ENCODE data around the gene ZNF823.
A peak's percentile ranks its signal among the peaks of the same experiment; 100 is the strongest.

The ZNF823 gene

DNA sequence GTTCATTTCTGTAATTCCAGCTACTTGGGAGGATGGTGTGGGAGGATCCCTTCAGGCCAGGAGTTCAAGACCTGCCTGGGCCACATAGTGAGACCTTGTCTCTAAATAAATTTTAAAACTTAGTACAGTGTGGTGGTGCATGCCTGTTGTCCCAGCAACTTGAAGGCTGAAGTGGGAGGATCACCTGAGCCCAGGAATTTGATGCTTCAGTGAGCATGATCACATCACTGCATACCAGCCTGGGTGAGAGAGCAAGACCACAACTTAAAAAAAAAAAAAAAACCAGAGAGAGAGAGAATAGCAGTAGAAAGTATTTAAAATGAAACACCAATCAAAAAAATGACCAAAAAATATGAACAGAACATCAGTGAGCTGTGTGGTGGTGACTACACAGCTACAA is 7.1 kb upstream of the ZNF823 start:
- H3K27ac ChIP-seq, result no peak overlapping the region
- H3K4me3 ChIP-seq, result no peak overlapping the region

DNA sequence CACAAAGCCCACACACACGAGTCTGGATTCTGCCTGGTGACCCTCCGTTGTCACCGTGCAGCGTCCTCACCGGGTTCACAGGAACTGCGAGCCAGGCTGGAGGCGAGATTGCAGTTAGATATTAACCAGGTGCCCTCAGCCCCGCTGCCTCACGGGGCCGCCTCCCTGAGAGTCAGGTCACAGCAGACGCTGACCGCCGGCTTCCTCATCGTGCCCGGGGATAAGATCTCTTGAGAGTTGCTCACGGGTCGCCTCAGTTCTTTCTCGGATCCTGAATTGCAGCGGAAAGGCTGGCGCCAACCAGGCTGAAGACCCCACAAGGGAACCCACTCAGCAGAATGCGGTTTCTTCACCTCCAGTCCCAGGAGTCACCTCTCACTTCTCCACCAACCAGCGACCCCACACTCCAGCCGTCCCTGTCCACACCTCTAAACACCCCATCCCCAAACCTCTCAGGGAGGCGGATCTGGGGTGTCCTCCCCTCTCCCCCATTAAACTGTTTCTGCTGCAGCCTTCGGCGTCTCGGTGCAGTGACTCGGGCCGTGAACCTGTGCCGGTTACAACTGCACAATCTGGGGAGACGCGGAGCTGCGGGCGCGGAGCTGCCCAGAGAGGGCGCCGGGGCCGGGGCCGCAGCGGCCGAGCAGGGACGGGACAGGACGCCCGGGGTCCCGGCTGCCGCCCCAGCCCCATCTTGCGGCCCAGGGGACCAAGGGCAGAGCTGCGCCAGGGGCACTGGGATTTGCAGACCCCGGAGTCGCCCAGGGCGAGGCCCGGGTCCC is 591 bp downstream of the ZNF823 start:
- H3K27ac ChIP-seq, result peak overlapping the region; percentile 72 to 97 (median 88)

DNA sequence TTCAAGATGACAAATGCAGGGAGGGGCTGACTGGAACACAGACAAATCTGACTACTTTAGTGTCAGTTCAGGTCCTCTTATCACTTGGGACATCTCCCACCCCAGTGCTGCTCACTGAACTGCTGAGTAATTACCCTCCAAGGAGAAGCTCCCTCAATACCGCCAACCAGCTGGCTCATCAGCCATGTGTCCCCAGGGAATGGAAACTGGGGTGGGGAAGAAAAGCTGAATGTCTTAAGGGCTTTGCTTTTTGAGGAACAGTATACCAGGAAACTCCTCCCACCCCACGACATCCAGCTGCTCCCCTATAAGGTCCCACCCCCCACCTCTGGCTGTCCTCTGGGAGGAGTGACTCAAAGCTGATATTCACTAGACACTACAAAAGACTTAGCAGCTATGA is 2.0 kb downstream of the ZNF823 start:
- Histone ChIP-seq H3K27ac (peak overlapping the region in 1 of 21 experiments; percentile 32), H3K4me3 (no peak overlapping the region)

More for the DNA sequence above, 591 bp downstream of the ZNF823 start:
- peak overlapping the region; percentile 65 to 99 (median 90) for H3K4me3 ChIP-seq

DNA sequence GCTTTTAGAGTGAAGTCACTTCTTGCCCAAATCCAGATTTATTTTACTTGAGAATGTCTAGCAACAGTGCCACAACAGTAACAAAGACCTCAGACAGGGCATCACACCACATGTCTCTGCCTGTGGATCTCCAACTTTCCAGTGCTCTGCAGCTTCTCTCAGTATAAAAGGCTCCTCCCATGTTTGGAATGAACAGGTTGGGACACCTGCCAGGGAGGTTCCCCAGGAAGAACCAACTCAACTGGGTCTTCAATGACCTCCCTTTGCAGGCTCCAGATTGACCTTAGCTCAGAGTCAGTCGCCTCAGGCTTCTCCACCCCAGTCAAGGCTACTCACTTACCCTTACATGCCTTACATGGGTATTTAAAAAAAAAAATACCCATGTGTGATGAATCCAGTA is 3.4 kb downstream of the ZNF823 start:
- no peak overlapping the region for H3K4me3 ChIP-seq

DNA sequence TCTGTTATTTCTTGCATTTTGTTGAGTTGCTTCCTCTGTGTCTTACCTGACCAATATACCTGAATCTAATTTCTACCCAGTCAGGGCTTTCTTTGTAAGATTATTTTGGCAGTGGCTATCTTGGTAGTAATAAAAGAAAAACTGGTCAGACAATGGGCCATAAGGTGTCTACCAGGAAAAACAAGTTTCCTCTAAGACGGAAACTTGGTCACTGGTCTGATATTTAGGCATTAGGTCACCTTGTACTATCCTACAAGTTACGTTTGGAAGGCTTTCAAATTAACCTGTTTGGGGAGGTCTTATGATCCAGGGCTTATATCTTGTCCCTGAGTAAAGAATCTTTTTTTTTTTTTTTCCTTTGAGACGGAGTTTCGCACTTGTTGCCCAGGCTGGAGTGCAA is 9.2 kb downstream of the ZNF823 start:
- H3K27ac ChIP-seq, result no peak overlapping the region
- H3K4me3 ChIP-seq, result no peak overlapping the region

More for the DNA sequence above, 3.4 kb downstream of the ZNF823 start:
- no peak overlapping the region for H3K27ac ChIP-seq

DNA sequence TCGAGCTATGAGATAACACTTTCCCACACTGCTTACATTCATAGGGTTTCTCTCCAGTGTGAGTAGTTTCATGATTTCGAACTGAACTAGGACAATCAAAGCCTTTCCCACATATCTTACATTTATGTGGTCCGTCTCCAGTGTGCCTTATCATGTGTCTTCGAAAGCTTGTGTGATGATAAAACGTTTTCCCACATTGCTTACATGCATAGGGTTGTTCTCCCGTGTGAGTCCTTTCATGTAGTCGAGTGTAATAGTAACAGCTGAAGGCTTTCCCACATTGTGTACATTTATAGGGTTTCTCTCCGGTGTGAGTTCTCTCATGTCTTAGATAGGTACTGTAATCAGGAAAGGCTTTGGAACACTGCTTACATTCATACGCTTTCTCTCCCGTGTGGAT is 16.3 kb downstream of the ZNF823 start:
- no peak overlapping the region for H3K4me3 ChIP-seq
- H3K27ac ChIP-seq, result no peak overlapping the region

DNA sequence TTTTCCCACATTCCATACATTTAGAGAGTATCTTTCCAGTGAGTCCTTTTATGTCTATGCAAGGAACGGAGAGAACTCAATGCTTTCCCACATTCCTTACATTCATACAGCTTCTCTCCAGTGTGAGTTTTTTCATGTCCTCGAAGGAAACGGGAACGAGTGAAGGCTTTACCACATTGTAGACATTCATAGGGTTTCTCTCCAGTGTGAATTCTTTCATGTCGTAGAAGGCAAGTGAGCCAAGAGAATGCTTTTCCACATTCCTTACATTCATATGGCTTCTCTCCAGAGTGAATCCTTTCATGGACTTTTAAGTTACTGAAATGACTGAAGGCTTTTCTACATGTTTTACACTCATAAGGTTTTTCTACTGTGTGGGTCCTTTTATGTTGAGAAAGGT is 17.1 kb downstream of the ZNF823 start:
- H3K4me3 ChIP-seq, result no peak overlapping the region

DNA sequence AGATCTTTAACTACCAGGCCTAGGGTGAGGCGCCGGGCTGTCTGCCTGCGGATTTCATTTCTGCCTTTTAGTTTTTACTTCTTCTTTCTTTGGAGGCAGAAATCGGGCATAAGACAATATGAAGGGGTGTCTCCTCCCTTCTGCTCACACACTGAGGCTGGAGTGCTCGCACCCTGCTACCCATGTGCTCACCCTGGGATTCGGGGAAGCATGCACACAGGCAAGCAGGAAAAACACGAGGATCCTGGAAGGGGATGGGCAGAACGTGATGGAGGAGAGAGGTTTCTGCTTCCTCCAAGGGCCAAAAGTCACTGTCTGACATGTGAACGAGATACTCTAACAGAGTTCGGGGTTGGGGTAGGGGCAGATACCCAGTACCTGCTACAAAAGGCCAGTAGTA is 28.4 kb downstream of the ZNF823 start:
- no peak overlapping the region for H3K27ac ChIP-seq
- no peak overlapping the region for H3K4me3 ChIP-seq

More for the DNA sequence above, 17.1 kb downstream of the ZNF823 start:
- no peak overlapping the region for H3K27ac ChIP-seq

DNA sequence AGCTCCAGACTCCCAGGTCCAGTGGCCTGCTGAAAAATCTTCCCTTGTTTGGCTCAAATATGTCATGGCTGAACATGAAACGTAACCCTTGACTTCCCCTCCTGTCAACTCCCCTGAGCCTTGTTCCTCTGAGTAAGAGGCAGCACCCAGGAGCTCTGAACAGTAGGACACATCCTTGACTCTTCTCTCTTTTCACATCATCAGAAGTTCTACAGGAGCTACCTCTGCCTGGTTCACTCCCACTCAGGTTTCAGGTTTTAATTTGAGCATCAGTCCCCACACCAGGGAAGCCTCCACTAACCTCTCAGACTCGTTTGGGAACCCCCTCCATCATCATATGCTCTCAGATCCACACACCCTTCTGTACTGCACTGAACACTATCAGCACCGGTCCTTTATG is 30.3 kb downstream of the ZNF823 start:
- no peak overlapping the region for H3K27ac ChIP-seq

DNA sequence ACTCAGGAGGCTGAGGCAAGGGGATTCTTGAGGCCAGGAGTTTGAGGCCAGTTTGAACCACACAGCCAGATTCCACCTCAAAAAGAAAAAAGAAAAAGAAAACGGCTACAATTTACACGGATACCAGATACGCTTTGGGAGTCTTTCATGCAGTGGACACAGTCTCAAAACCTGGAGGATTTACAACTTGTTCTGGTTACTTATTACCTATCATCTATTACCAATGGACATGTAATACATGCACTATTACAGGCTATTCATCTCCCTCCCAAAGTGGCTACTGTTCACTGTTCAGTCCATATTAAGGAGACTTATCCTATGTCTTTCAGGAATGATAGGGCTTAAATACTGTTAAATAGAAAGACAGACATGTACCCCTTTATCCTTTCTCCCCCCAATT is 33.3 kb downstream of the ZNF823 start:
- H3K4me3 ChIP-seq, result no peak overlapping the region
- no peak overlapping the region for H3K27ac ChIP-seq

More for the DNA sequence above, 30.3 kb downstream of the ZNF823 start:
- H3K4me3 ChIP-seq, result no peak overlapping the region

DNA sequence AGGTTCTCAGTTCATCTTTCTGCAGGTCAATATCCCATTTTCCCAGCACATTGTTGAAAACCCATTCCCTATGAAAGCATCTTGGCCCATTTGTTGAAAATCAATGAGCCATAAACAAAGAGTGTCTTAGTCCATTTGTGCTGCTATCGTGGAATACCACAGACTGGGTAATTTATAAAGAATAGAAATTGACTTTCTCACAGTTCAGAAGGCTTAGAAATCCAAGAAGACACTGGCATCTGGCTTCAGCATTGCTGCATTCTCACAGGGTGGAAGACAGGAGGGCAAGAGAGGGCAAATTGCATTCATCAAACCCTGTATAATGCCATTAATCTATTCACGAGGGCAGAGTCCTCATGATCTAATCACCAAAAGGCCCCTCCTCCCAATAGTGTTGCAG is 34.1 kb downstream of the ZNF823 start:
- Histone ChIP-seq H3K4me3 (no peak overlapping the region), H3K27ac (no peak overlapping the region)

DNA sequence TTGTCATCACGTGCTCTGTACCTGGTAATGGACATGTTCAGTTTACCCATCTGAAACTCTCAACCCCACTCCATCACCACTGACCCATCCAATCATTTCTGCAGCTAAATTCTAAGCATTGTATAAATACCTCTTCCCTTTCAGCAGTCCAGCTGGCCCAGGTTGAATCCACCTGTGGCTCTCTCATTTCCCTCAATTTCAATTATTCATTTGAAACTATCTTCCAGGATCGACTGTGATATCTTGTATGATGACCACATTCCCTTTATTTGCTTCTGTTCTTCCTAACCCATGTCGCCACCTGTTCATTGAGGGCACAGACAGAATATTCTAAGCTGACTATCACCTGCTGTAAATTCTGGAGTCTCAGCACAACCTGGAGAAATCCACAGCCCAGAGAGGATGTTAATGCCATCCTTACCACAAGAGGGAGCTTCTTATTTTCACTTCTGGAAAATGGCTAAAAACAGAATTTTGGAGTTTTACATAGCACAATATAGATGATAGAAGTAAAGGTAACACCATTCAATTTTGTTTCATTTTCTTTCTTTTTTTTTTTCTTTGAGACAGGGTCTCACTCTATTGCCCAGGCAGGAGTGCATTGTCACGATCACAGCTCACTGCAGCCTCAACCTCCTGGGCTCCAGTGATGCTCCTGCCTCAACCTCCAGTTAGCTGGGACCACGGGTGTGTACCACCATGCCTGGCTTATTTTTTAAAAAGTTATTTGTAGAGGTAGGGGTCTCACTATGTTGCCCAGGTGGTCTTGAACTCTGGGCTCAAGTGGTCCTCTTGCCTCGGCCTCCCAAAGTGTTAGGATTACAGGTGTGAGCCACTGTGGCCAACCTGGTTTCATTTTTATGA is 38.6 kb downstream of the ZNF823 start:
- H3K4me3 ChIP-seq, result no peak overlapping the region
- no peak overlapping the region for H3K27ac ChIP-seq

DNA sequence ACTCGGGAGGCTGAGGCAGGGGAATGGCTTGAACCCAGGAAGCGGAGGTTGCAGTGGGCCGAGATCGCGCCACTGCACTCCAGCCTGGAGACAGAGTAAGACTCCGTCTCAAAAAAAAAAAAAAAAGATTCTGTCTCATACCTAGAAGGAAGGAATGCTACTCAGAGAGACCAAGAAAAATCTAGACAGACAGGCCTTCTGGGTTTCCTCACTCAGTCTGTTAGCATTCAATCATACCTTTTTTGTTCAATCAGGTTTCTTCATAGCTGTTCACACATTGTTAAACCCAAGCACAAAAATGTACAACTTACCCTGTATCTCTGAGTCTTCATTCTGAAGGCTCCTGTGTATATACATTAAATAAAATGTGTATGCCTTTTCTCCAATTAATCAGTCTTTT is 40.5 kb downstream of the ZNF823 start:
- Histone ChIP-seq H3K27ac (no peak overlapping the region), H3K4me3 (no peak overlapping the region)

DNA sequence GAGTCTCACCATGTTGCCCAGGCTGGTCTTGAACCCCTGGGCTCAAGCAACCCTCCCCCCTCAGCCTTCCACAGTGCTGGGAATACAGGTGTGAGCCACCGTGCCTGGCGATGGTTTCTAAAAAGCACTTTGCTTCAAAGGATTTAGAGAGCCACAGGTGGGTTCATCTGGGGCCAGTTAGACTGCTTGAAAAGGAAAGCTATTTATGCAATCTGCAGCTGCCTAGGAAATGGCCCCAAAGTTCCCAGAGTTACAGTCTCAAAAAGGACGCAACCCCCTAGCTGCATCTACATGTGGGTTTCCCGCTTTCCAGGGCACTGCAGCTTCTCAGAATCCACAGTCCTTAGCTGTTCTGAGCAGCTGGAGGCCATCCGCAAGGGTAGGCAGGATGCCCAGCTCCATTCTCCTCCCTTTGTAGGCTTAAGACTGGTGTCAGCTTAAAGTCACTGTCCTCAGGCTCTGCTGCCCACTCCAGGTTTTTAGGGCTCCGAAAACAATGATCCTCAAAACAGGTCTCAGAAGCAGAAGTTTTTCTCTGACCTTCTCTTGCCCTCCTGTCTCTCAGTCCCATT is 41.4 kb downstream of the ZNF823 start:
- no peak overlapping the region for H3K27ac ChIP-seq
- no peak overlapping the region for H3K4me3 ChIP-seq

DNA sequence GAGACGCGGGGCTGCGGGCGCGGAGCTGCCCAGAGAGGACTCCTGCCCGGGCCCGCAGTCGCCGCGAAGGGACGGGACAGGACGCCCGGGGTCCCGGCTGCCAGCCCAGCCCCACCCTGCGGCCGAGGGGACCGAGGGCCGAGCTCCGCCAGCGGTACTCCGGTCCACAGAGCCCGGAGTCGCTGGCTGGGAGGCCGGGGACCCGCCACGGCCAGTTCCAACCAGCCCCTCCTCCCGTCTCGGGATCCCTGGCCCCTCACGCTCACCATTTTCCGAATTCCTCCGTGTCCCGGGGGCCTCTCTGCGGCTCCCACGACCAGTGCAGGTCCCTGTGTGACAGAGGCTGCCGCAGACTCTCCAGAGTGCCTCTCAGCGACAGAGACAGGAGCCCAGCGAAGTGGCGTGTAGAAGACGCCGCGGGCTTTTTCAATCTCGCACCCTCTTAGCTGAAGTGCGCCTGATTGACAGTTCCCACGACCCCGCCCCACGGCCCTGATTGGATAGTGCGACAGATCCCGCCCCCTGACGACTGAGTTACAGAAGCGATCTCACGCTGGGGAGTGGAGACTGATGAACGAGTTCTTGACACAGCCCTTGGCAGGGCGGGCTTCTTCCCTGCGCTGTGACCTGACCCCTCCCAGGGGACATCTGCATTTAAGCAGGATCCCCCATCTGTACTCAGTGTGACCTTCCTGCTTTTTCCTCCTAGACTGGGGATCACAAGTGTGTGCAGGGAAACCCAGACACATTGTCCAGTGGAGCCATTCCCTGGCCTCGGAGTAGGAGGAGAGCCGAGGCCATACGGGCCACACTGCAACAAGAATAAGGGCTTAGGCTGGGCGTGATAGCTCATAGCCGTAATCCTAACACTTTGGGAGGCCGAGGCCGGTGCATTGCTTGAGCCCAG is 44.0 kb downstream of the ZNF823 start:
- Histone ChIP-seq H3K4me3 (peak overlapping the region; percentile 48 to 81 (median 56)), H3K27ac (peak overlapping the region in 16 of 21 experiments; percentile 15 to 83 (median 62))

DNA sequence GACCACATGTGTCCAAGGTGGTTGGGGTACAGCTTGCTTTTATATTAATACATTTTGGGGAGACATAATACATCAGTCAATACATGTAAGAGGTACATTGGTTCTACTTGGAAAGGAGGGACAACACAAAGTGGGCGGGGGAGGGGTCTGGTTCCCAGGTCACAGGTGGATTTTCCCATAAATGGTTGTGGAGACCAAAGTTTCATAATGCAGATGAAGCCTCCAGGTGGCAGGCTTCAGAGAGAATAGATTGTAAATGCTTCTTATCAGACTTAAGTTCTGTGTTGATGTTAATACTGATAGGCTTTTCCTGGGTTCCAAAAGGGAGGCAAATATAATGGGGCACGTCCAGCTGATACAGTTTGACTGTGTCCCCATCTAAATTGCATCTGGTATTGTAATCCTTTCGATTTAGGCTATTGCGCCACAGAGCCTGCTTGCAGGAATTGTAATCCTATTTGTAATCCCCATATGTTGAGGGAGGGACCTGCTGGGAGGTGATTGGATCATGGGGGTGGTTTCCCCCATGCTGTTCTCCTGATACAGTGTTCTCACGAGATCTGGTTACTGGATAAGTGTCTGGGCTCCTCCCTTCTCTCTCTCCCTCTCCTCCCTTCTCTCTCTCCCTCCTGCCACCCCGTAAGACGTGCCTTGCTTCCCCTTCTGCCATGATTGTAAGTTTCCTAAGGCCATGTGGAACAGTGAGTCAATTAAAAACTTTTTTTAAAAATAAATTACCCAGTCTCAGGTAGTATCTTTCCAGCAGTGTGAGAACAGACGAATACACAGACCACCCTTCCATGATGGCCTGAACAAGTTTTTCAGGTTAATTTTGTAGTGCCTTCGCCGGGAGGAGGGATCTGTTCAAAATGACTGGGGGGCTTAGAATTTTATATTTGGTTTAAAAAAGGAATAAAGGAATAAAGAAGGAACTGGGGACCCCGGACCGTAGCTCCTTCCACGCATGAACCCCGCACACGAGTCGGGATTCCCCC is 44.9 kb downstream of the ZNF823 start:
- peak overlapping the region in 13 of 21 experiments; percentile 15 to 83 (median 67) for H3K27ac ChIP-seq

DNA sequence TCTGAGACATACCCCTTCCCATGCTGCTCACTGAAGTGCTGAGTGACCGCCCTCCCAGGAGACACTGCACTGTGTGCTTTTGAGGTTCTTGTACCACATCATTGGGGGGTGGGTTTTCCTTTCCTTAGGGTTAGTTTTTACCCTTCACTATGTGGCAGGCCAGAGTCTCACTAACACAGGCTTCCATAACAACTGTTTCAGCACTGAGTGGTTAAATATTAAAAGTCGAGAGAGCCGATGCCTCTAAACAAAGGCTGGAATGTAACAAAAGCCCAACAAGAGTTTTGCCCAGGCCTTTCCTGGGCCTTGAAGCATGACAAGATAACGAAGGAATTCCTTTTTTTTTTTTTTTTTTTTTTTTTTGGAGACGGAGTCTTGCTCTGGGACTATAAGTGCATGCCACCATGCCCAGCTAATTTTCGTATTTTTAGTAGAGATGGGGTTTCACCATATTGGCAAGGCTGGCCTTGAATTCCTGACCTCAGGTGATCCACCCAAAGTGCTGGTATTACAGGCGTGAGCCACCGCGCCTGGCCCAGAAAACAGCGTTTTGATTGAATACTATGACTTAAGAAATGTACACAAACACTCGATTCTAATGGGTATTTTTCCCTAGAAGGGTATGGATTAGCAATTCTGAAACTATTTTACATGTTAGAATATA is 46.5 kb downstream of the ZNF823 start:
- H3K4me3 ChIP-seq, result no peak overlapping the region
- H3K27ac ChIP-seq, result no peak overlapping the region

More for the DNA sequence above, 44.9 kb downstream of the ZNF823 start:
- H3K4me3 ChIP-seq, result peak overlapping the region; percentile 48 to 81 (median 56)

Data from skin epidermis (tissue), 12 donors.